Nephron (organoid): Measurements from ENCODE around the gene PLAAT5.

ENCODE experiments used
- H3K27ac Mint-ChIP-seq, 3 experiments: 2 replicates each; pipeline ENCODE4 v1.8.0; 2020; ENCODE audit warnings: mixed read lengths in 3 of 3, mild to moderate bottlenecking in 2 of 3, moderate library complexity in 1 of 3
- H3K27me3 Mint-ChIP-seq: 2 replicates; pipeline ENCODE4 v1.8.0; 2021; ENCODE audit warnings: low read depth, mild to moderate bottlenecking, moderate library complexity, mixed read lengths
- H3K36me3 Mint-ChIP-seq: 2 replicates; pipeline ENCODE4 v1.8.0; 2020; ENCODE audit warnings: low read depth, mixed read lengths
- H3K4me1 Mint-ChIP-seq: 2 replicates; pipeline ENCODE4 v1.8.0; 2020; ENCODE audit warnings: mixed read lengths
- H3K4me3 Mint-ChIP-seq, 3 experiments: 2 replicates each; pipeline ENCODE4 v1.8.0; 2020; ENCODE audit warnings: mild to moderate bottlenecking in 3 of 3, mixed read lengths in 3 of 3, moderate library complexity in 2 of 3
- H3K9me3 Mint-ChIP-seq: 2 replicates; pipeline ENCODE4 v1.8.0; 2020; ENCODE audit warnings: mixed read lengths
- TF ChIP-seq, protein P1 (sequence below), 3 experiments: fragments of 200-600 bp; sonication (generic); IDR thresholded peaks; one replicate each; pipeline ENCODE4 v1.5.0; 2021; ENCODE audit warnings: antibody characterized with exemption in 3 of 3; ENCODE audit not compliant: unreplicated experiment in 3 of 3

Gene PLAAT5

DNA sequence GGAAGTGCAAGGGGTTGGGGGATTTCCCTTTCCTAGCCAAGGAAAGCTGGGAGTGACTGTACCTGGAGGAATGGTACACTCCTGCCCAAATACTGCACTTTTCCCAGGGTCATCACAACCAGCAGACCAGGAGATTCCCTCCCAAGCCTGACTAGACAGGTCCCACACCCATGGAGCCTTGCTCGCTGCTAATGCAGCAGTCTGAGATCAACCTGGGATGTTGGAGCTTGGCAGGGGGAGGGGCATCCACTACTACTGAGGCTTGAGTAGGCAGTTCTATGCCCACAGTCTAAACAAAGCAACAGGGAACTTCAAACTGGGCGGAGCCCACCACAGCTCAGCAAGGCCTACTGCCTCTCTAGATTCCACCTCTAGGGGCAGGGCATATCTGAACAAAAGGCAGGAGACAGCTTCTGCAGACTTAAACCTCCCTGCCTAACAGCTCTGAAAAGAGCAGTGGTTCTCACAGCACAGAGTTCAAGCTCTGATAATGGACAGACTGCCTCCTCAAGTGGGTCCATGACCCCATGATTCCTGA is 62.9 kb downstream of the PLAAT5 start:
- TF ChIP-seq, protein P1, sequence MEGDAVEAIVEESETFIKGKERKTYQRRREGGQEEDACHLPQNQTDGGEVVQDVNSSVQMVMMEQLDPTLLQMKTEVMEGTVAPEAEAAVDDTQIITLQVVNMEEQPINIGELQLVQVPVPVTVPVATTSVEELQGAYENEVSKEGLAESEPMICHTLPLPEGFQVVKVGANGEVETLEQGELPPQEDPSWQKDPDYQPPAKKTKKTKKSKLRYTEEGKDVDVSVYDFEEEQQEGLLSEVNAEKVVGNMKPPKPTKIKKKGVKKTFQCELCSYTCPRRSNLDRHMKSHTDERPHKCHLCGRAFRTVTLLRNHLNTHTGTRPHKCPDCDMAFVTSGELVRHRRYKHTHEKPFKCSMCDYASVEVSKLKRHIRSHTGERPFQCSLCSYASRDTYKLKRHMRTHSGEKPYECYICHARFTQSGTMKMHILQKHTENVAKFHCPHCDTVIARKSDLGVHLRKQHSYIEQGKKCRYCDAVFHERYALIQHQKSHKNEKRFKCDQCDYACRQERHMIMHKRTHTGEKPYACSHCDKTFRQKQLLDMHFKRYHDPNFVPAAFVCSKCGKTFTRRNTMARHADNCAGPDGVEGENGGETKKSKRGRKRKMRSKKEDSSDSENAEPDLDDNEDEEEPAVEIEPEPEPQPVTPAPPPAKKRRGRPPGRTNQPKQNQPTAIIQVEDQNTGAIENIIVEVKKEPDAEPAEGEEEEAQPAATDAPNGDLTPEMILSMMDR (IDR thresholded peaks at IDR 0.05; ENCODE audit: unreplicated experiment in 3 of 3): no peak
- Mint-ChIP-seq H3K27ac (no peak overlapping the region), H3K27me3 (no peaks in the 10 kb centered on the region), H3K4me3 (no peak overlapping the region), H3K9me3 (peaks cover 7% of the 10 kb centered on the region), H3K4me1 (no peaks in the 10 kb centered on the region), H3K36me3 (no peaks in the 10 kb centered on the region)

DNA sequence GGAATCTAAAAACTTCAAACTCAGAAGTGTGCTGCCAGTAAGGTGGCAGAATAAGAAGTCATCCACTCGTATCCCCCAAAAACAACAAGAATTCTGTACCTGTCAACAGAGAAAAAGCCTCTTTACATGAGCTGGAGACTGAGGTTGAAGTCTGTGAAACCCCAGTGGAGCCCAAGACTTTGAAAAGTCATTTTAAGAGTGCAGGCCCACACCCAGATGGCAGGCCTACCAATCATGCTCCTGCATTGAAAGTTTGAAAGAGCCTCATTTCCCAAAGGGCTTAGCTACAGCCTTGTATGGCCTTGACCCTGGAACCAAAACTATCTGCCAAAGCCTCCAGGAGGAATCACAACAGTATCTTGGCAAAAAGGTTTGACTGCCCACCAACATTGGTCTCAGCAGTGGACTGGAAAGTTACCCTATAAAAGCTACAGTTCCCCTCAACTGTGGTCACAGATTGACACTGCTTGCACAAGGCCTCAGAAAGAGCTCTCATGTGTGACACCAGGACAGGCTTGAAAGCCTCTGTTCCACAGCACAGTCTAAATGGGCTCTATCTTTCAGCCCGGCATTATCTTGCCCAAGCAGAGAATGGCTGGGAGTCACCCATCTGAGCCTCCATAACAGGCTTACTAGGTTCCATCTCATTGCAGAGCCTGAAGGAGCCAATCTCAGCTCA is 73.7 kb downstream of the PLAAT5 start:
- Mint-ChIP-seq H3K4me1 (no peaks in the 10 kb centered on the region), H3K4me3 (no peak overlapping the region), H3K27me3 (peaks cover 6% of the 10 kb centered on the region), H3K36me3 (no peaks in the 10 kb centered on the region), H3K27ac (no peak overlapping the region), H3K9me3 (peaks cover 10% of the 10 kb centered on the region)
- TF ChIP-seq, protein P1 (IDR thresholded peaks at IDR 0.05; ENCODE audit: unreplicated experiment in 3 of 3): no peak
